Hepatocyte (in vitro differentiated cells): ENCODE measurements around the gene CDK5R1.

ENCODE experiments used
- EZH2 ChIP-seq: fragments of 200-600 bp; sonication (generic); IDR thresholded peaks from 2 replicates; pipeline ENCODE4 v1.6.1; 2016; ENCODE audit warnings: antibody characterized with exemption, mild to moderate bottlenecking, borderline replicate concordance
- EZH2phosphoT487 ChIP-seq: fragments of 200-600 bp; sonication (generic); IDR thresholded peaks from one replicate; pipeline ENCODE4 v1.6.1; 2018; ENCODE audit warnings: antibody characterized with exemption, mild to moderate bottlenecking, low read depth, moderate library complexity; ENCODE audit not compliant: unreplicated experiment, severe bottlenecking
- TF ChIP-seq, protein P1 (sequence below): fragments of 200-600 bp; sonication (generic); IDR thresholded peaks from 2 replicates; pipeline ENCODE4 v1.5.1; 2016; ENCODE audit warnings: antibody characterized with exemption, mild to moderate bottlenecking; ENCODE audit not compliant: poor library complexity

DNA sequence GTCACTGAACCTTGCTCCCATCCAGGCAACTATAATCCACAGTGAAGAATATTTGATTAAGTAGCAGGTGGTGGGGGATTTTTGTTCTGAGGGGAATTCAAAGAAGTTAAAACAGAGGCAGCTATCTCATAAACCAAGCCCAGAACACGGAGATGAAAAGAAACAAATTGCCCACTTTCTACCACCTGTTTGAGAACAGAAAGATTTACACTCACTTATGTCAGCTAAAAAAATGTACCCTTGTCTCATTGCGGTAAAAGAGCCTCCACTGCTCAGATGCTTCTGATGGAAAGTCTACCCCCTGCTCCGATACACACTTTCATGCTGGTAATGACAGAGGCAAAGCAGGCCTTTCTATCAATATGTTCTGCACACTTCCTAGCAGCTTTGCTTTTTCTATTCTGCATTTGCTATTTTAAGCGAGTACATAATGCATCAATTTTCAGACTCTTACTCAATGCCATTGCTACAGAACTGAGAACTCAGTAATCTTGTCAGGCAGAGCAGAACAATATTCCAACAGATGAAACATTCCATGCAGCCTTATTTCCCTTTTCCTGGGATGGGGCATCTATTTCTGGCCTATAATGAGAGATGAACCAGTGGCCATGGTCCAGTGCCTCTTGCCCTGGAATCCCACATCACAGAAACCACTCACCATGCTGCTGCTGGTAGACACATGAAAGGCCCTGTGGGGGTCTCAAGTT lies 29.0 kb downstream of the CDK5R1 start:
- TF ChIP-seq, protein P1, sequence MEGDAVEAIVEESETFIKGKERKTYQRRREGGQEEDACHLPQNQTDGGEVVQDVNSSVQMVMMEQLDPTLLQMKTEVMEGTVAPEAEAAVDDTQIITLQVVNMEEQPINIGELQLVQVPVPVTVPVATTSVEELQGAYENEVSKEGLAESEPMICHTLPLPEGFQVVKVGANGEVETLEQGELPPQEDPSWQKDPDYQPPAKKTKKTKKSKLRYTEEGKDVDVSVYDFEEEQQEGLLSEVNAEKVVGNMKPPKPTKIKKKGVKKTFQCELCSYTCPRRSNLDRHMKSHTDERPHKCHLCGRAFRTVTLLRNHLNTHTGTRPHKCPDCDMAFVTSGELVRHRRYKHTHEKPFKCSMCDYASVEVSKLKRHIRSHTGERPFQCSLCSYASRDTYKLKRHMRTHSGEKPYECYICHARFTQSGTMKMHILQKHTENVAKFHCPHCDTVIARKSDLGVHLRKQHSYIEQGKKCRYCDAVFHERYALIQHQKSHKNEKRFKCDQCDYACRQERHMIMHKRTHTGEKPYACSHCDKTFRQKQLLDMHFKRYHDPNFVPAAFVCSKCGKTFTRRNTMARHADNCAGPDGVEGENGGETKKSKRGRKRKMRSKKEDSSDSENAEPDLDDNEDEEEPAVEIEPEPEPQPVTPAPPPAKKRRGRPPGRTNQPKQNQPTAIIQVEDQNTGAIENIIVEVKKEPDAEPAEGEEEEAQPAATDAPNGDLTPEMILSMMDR, result no peak
- TF ChIP-seq EZH2 (no peak), EZH2phosphoT487 (no peak)
